Measurements from ENCODE around the gene BBC3. TPM values are rescaled to one million over a fixed set of nuclear protein-coding genes. Genes with fewer than 3 reads are reported as not detected.

The BBC3 gene
- total and polyA plus RNA-seq, 8 donors: 5.5 to 19.4 (median 9.2) TPM

GRCh38 chr19:47190167-47190727 is 40.8 kb downstream of the BBC3 start:
- WGBS, 2 donors: 9 to 14% methylated on average over 12 of the region's 12 CpGs
- FAIRE-seq (no peak), ATAC-seq (peak; percentile 73 to 82 (median 75)), DNase-seq (peak; percentile 51 to 65 (median 60))
- Histone ChIP-seq H3K4me1 (peaks cover 15 to 24% (median 23%) of the 10 kb centered on the region in 3 donors), H3K27me3 (no peaks in the 10 kb centered on the region), H3K9me3 (no peaks in the 10 kb centered on the region), H3K36me3 (no peaks in the 10 kb centered on the region), H3K27ac (peak overlapping the region; percentile 13 to 49 (median 30)), H3K4me3 (no peak overlapping the region)
- no peak for TF ChIP-seq CTCF (IDR thresholded peaks at IDR 0.05)
- intact Hi-C loops (cut with DNase I): no loop called here

GRCh38 chr19:47188507-47189033 is 42.4 kb downstream of the BBC3 start:
- Histone ChIP-seq H3K4me1 (peaks cover 15 to 24% (median 23%) of the 10 kb centered on the region in 3 donors), H3K4me3 (no peak overlapping the region), H3K27ac (peak overlapping the region in 1 of 4 donors; percentile 33), H3K27me3 (no peaks in the 10 kb centered on the region), H3K36me3 (peaks cover 0 to under 1% (median 0%) of the 10 kb centered on the region in 3 donors), H3K9me3 (no peaks in the 10 kb centered on the region)
- intact Hi-C loops (cut with DNase I): no loop called here
- DNase-seq (no peak), ATAC-seq (no peak), FAIRE-seq (no peak)
- WGBS, 2 donors: 69 to 80% methylated on average over 5 of the region's 5 CpGs
- no peak for TF ChIP-seq CTCF (IDR thresholded peaks at IDR 0.05)

GRCh38 chr19:47187797-47188196 is 43.2 kb downstream of the BBC3 start:
- Histone ChIP-seq H3K4me3 (no peak overlapping the region), H3K27me3 (no peaks in the 10 kb centered on the region), H3K9me3 (no peaks in the 10 kb centered on the region), H3K36me3 (peaks cover 0 to 4% (median 0%) of the 10 kb centered on the region in 3 donors), H3K27ac (no peak overlapping the region), H3K4me1 (peaks cover 15 to 24% (median 23%) of the 10 kb centered on the region in 3 donors)
- WGBS, 2 donors: 95 to 96% methylated on average over 6 of the region's 6 CpGs
- intact Hi-C loops (cut with DNase I): no loop called here
- no peak for TF ChIP-seq CTCF (IDR thresholded peaks at IDR 0.05)
- FAIRE-seq (no peak), DNase-seq (no peak), ATAC-seq (no peak)

GRCh38 chr19:47187335-47187655 is 43.7 kb downstream of the BBC3 start:
- 70 to 98% methylated on average over 2 of the region's 2 CpGs for WGBS, 2 donors
- TF ChIP-seq CTCF (IDR thresholded peaks at IDR 0.05): no peak
- intact Hi-C loops (cut with DNase I): no loop called here
- H3K4me3 ChIP-seq: no peak overlapping the region
- H3K27me3 ChIP-seq: no peaks in the 10 kb centered on the region
- no peaks in the 10 kb centered on the region for H3K9me3 ChIP-seq
- H3K36me3 ChIP-seq: peaks cover 0 to 4% (median 0%) of the 10 kb centered on the region in 3 donors
- peaks cover 15 to 24% (median 23%) of the 10 kb centered on the region in 3 donors for H3K4me1 ChIP-seq
- DNase-seq (no peak), FAIRE-seq (no peak), ATAC-seq (no peak)
- no peak overlapping the region for H3K27ac ChIP-seq

Measured in pancreas (tissue), 10 donors.